ENCODE measurements around the gene MAML2.

Gene MAML2

DNA sequence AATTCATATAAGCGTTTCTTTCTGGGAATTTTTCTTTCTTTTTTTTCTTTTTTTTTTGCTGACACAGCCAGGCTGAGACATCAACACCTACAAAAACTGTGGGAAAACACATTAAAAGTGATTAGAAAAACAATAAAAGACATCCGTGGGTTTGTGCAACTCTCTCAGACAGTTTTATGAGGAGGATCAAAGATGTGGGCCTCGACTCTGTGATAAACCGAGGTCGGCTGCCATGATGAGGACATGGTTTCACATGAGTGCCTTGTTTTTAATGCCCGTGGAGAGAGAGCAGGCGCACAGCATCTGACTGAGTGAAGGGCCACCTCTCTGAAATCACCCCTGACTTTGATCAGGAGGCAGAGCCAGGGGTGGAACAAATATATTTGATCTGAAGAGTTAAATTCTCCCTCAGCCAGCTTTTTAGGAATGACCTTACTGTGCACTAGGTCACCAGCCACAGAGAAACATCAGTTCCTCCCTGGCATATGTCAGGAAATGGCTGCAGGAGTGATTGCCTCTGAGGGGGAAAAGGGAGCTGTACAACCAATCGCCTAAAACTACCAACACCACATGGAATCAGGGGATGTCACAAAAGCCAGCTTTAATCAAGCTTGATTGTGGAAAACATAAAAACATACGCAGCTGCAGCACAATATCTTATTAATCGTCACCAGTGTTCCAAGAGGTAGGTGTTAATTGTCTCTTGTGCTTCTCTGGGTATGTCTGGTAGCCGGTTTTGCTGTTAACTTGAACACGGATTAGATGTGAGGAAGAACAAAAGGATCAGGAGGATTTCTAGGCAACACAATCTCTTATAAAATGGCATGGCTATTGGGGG is 164.7 kb downstream of the MAML2 start:
- DNase-seq, result no peak

DNA sequence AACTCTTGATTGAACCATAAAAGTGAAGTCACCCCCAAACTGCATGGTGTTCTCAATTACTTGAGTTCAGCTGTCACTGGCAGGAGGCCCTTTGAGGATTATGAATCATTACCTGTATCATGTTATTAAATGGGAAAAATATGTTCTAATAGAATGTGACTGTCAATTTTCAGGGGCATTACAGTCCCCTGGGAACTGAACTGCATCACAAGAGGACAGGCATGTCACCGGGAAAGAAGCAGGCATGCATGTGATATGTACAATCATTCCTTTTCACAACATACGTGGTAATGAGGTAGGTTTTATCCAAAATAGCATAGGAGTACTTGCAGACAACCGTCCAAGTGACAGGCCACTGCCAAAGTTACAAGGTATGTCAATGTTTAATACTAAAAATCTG is 165.8 kb downstream of the MAML2 start:
- no peak for DNase-seq

DNA sequence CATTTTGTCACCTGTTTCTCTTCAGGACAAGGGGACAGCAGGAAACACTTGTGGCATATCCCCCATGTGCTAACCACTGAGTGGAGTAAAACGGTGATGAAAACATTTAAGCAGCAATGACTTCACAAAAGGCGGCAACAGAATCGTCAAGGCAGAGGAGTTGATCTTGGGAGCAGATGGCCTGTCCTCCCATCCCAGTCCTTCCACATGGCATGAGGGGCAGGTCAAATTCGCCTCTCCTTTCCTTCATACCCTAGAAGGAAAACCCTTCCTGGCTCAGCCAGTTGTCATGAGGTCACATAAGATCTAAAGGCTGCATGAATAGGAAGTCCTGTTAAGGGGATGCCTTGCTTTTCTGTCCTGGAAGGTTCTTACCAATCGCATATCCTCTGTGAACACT is 169.1 kb downstream of the MAML2 start:
- no peak for DNase-seq

DNA sequence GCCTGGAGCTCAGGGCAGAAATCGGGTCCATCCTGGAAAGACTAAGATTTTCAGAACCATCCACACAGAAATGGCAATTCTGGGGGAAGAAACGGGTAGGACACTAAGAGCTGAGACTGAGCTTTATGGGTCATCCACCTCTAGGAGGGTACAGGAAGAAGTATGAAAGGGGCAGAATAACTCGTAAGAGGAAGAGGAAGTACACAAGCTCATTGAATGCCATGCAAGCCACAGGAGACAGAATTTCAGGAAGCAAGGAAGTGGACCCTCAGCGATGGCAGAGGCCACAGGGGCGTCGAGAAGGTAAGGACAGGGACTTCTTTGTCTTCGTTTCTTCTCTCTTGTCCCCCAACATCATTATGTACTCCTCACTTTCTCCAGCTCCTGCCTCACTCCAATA is 169.6 kb downstream of the MAML2 start:
- peak; percentile 59 for DNase-seq

DNA sequence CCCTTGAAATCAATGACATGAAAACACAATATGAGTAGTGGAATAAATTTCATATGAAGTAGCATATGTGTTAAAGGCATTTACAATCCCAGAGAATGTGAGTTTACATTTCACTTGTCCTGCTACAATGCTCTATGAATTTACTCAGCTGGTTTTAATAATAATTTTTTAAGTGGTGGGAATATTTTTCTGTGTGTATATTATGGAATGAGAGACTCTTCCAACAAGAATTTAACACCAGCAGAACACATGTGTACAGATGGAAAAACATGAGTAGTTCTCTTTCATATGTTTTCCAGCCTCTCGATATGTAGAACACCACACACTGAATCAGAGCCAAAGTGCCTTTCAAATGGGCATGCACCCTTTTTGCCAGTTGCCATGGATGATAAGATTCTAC is 170.4 kb downstream of the MAML2 start:
- no peak for DNase-seq

DNA sequence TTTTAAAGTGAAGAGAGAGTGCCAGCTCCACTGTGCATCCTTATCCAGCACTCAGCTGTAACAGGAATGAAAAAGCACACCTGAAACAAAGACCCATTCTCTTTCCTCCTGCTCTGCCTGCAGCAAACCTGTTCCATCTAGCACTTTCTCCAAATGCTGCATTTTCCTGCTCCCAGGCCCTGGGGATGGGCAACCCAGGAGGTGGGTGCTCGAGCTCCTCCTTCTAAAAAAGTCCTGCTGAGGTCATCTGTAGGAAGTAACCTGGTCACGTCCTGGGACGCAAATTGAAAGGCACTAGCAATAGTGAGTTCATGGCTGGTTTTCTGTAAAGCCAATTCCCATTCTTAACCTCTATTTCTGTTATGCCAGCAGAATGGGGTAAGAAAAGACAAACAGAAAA is 173.7 kb downstream of the MAML2 start:
- no peak for DNase-seq

DNA sequence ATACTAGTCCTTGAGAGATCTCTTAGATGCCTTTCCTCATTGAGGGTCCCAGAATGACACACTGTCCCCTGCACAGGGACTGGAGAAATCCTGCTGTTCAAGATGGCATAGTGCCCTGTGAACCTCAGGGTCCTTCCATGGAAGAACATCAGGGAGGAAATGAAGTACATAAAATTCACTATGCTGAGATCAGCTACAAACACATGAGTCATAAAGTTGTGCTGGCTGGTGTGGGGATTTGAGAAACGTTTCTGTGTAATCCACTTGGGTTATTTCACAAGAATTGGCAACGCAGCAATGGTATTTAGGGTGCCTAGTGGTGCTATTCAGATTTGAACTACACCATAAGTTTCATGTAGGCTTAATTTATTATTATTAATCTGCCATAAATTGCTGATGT is 174.4 kb downstream of the MAML2 start:
- peak; percentile 86 for DNase-seq

DNA sequence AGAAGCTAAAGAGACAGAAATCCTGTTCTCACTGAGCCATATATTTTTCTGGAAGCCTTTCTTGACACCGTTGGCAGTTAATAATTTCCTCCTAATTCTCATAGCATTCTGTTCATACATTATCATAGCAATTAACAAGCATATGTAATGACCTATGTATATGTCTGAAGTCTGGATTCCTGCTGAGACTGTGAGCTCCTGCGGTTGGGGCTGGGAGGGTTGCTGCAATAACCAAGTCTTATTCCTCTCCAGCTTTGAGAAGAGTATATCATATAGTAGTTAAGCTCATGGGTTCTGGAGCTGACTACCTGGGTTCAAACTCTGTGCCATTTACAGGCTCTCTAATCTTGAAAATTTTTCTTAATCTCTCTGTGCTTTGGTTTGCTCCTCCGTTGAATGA is 175.2 kb downstream of the MAML2 start:
- DNase-seq, result no peak

DNA sequence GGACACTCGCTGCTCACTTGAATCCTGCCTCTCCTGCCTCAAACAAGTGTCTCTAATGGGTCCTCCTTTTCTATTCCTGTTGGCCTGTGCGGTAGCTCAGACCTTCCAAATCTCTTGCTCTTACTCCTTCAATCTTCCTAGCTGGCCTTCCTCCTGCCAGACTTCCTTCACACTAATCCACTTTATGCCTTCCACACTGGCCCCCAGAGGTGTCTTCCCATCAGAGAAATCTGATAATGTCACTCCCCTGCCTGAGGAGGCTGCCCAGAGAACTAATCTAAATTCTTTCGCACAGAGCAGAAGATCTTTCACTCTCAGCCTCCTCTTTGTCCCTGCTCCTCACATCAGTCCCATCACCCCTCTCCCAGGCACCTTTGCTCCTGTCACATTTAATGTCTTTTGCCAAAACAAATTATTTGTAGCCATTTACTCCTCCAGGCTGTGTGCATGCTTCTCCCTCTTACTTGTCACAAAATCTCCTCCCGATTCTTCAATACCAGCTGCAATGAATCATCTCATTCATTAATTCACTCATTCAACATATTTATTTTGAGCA is 175.7 kb downstream of the MAML2 start:
- no peak for DNase-seq

DNA sequence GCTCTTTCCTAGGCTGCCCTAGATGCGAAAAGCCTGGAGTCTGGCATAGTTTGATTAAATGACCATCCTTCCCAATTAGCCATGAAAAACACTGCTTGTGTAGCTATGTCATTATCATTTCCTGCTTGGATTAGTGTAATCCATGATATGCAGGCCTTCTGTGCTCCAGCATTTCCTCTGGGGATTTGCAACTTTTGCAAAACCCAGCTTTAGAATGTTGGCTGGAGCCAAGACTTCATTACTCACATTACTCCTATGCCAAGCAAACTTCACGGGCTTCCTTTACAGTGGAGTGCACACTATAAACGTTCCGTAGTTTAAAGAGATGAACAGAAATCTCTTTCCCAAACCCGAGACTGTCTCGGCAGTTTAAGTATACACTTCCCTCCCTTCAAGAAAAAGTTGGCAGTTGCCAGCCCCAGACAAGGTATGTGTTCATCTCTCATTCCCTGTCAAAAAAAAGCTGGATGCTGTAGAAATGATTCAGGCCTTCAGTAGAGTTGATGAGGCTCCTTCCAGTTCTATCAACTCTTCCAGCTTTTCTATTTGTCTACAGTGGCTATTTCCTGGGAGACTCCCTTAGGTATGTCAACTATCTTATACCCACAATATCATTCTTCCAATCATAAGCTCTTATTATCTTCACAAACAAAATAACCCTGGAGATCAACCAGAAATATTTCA is 180.0 kb downstream of the MAML2 start:
- no peak for DNase-seq

DNA sequence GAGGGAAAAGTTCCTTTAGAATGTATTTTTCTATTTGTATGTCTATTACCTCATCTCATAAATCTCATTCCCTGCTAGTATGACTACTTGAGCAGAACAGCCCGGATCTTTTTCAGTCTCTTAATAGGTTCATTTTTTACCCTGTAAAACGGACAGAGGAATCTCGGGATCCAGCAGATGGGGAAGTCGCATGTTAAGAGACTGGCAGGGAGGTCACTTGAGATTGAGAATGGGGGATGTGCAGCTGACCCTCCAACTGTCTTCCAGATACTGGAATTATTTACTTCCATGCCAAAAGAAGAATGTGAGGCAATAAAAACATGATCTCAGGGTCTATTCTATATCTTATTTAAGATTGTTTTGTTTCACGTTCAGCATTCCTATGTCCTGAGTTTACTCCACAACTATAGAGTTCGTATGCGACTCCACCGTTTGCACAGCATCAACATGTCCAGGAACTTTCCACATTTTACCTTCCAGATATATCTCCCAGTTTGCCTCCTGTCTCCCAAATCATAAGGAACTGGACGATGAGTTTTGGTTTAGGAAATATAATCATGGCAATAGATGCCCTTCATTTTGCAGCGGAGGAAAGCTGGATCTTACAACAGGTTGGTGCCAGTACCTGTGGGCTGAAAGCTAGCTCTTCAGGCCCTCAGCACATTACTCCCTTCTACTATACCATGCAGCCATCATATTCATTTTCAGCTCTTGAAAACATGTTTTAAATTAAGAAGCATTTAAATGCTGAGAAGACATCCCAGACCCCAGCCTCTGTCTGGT is 181.5 kb downstream of the MAML2 start:
- DNase-seq, result no peak

DNA sequence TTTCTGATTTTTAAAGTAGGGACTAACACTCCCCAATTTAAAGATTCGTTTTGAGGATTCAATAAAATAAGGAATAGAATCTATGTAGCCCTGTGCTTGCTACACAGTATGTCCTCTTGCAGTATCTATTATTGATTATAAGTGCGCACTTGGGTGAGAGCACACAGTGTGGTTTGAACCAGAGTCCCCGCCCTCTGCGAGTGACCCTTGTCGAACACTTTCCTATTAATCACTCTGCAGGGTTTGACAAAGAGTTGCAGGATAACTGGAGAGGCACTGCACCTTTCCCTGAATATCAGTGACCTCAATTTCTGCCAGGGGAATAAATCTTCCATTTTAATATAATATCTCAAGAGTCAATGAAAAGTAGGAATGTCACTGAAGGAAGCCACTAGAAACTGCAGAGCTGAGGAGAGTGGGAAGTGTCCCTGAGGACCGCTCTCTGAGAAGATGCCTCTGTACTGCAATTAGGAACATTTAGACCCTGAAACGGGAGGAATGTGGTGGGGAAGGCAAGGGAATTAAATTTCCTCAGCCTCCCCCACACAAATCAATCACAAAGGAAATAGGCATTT is 182.2 kb downstream of the MAML2 start:
- DNase-seq, result no peak

DNA sequence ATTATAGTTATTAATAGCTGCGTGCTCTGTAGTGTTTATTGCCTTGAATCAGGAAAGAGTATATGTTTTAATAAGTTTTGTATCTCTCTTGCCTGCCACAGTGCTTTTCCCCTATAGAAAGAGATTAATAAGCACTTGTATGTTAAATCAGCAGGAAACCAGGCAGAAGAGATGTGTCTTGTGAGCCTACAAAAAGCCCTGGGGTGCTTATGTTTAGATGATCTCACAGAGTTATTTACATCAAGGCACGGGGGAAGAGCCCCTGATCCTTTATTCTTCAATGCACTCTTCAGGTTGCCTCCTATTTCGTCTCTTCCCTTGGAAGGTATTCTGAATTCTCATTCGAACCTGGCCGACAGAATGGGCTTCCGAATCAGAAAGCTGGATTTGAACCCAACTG is 183.0 kb downstream of the MAML2 start:
- no peak for DNase-seq

DNA sequence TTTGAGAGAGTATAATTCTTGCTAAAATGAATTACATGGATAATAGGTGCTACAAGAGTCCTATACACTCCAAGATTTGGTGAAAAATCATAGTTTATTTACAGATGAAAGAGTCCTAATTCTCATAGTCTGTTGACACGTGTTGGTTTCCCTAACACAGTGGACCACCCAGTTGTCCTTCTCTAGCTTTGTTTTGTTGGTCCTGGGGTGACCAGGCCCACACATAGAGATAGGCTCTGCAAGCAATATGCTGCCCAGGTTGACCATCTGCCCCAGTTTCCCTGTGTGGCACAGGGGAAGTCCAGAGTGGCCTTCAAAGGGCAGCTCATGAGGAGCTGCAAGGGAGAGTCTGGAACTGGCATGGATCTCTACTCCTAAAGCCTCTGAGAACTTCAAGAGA is 184.9 kb downstream of the MAML2 start:
- no peak for DNase-seq

DNA sequence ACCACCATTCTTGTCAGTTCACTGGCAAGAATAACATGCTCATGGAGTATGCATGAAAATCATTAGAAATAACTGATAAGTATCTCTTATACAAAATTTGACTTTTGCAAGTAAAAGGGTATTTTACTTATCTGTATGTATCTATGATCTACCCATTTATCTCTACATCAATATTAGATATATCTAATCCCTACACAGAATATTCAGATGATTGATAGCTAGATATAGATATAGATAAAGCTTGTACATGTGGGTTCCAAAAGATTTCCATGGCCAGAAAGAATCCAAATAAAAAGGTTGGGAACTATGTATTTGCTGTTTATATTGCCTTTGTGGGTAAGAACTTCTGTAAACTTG is 185.5 kb downstream of the MAML2 start:
- no peak for DNase-seq

DNA sequence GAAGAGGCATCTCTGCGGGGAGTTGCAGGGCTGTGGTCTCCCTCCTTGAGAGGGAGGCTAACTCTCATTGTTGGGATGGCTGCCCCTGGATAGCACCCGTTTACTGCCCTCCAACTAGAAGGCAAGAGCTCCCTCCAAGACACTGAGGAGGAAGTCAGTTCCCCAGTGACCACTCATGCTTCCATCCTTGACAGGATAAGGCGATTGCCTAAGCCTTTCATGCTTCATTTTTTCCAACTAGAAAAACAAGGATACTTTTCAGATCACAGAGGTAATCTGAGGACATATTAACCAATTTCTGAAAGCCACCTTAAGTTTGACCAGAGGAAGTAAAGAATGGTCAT is 186.6 kb downstream of the MAML2 start:
- peak; percentile 68 for DNase-seq

DNA sequence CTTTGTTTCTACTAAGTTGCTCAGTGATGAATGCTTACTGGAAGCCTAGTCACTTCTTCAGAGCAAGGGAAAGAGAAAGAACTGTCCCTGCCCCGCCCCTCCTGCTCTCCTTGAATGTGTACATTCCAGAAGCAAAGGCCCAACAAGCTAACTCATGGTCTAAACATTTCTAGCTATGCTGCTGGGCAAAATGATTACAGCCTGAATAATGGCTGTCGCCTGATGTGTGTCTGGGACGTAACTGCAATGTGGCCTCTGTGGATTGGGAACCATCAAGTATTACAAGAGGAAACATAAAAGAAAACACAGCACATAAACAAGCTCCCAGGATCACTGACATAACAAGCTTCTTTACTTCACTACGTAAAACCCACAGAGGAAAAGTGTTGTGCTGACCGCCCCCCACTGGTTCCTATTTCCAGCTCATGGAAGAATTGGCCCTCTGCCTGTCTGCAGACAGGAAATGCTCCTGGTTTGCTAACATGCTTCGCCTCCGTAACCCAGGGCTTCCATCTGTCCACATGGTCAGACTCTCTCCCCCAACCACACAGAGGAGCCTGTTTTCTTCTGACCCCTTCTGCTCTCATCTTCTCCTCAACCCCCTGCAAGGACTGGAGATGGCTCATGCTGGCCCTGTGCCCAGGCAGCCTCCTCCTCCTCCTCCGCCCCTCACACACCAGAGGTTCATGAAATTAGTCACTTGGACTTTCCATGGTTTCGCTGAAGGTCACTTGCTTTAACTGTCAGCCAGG is 187.2 kb downstream of the MAML2 start:
- peak; percentile 72 for DNase-seq

DNA sequence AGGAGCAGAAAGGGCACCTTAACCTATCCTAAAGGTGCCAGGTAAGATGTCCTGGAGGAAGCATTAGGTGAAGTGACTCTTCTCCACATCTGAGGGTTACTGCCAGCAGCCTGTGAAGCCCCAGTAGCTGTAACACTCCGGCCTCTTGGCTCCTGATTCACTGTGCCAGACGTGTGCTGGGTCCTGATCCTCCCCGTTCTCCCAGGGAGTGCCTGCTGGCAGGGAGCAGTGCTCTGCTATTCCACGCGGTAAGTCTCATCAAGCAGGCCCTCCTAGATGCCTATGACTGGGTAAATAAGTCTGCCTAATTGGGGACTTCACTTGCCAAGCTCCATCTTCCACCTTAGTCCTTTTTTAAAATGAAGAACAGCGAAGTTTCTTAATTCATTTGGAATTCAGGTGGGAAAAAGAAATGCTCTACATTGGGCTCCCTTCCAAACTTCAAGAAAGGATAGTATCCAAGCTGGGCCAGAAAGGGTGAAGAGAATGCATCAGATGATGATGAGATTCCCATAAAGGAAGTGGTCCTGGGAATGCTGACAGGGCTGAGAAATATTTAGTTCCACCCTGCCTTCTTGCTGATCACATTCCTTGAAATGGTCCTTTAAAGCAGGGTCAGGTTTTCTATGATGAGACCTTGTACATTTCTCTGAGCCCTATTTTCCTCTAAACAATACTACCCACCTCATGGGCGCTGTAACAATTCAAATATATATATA is 188.0 kb downstream of the MAML2 start:
- no peak for DNase-seq

DNA sequence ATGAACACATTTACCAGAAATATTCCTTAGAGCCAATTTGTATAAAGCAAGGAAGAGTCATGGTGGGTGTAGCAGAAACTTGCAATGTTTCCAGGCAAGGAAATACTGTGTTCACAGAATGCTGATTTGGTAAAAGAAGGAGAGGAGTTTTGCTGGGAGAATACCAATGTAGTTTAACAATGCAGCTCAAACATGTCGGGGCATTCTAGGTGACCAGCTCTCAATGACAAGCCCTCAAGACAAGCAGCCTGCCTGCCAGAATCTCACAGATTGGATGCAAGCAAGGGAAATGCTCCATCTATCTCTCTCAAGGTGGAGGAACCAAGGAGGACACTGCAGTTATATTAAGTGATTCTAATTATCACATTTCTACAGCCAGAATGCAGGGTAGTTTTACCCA is 190.4 kb downstream of the MAML2 start:
- no peak for DNase-seq

DNA sequence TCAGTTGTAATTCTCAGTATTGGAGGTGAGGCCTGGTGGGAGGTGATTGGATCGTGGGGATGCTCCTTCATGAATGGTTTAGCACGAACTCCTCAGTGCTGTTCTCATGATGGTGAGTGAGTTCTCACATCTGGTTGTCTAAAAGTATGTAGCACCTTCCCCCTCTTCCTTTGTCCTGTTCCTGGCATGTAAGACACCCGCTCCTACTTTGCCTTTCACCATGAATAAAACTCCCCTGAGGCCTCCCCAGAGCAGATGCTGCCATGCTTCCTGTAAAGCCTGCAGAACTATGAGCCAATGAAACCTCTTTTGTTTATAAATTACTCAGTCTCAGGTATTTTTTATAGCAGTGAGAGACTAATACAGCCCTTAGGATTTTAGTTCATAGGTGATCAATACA is 191.5 kb downstream of the MAML2 start:
- DNase-seq, result no peak

DNA sequence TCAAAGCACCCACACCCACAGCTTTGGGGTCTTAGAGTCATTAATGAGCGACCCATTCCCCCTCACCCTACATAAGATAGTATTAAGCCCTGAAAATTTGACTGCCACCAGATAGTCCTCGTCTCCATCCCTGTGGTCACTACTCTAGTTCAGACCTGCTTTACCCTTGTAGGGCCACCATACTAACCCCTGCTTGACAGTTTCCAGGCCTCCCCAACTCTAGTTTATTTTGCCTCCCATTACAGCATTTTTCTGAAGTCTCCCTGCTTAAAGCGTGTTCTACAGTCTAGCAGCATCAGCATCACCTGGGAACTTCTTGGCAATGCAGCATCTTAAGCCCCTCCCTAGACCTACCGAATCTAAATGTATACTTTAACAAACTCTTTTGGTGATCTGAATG is 192.4 kb downstream of the MAML2 start:
- DNase-seq, result no peak

Measured in MV-4-11 (cell line).